Inflammatory macrophage (primary cell): Measurements from ENCODE around the gene CDKN1C.

Source experiments
- DNase-seq, 2 donors: peaks; one replicate each; pipeline ENCODE4 v3.0.0-alpha.2; 2020 to 2022

CDKN1C gene

GRCh38 chr11:2867722-2868505, 17.7 kb downstream of the CDKN1C start:
- peak in 1 of 2 donors; percentile 31 for DNase-seq

- no peak for DNase-seq
These were observed 18.4 kb downstream of the CDKN1C start for GRCh38 chr11:2867142-2867541.

- DNase-seq = no peak
These were observed 19.5 kb downstream of the CDKN1C start for GRCh38 chr11:2865922-2866577.

- DNase-seq = no peak
These were observed 20.7 kb downstream of the CDKN1C start for GRCh38 chr11:2864901-2865300.

GRCh38 chr11:2863276-2863618, 22.3 kb downstream of the CDKN1C start:
- DNase-seq = no peak

- DNase-seq = no peak
These were observed 22.9 kb downstream of the CDKN1C start for GRCh38 chr11:2862395-2863275.

- DNase-seq = peak; percentile 28 to 52
These were observed 24.9 kb downstream of the CDKN1C start for GRCh38 chr11:2860636-2861035.

GRCh38 chr11:2859699-2860037, 25.9 kb downstream of the CDKN1C start:
- no peak for DNase-seq

GRCh38 chr11:2858995-2859698, 26.4 kb downstream of the CDKN1C start:
- no peak for DNase-seq

- DNase-seq = no peak
These were observed 27.7 kb downstream of the CDKN1C start for GRCh38 chr11:2857918-2858317.

- no peak for DNase-seq
These were observed 28.3 kb downstream of the CDKN1C start for GRCh38 chr11:2857276-2857675.

- no peak for DNase-seq
These were observed 30.4 kb downstream of the CDKN1C start for GRCh38 chr11:2855162-2855561.

GRCh38 chr11:2853997-2854560, 31.5 kb downstream of the CDKN1C start:
- DNase-seq = no peak

GRCh38 chr11:2853401-2853800, 32.2 kb downstream of the CDKN1C start:
- no peak for DNase-seq

- no peak for DNase-seq
These were observed 35.4 kb downstream of the CDKN1C start for GRCh38 chr11:2849994-2850770.

GRCh38 chr11:2848497-2848896, 37.1 kb downstream of the CDKN1C start:
- no peak for DNase-seq

GRCh38 chr11:2847561-2847960, 38.0 kb downstream of the CDKN1C start:
- no peak for DNase-seq

- DNase-seq = no peak
These were observed 39.1 kb downstream of the CDKN1C start for GRCh38 chr11:2846470-2846869.

GRCh38 chr11:2846056-2846455, 39.5 kb downstream of the CDKN1C start:
- no peak for DNase-seq

- no peak for DNase-seq
These were observed 40.6 kb downstream of the CDKN1C start for GRCh38 chr11:2844996-2845395.

- DNase-seq = no peak
These were observed 41.3 kb downstream of the CDKN1C start for GRCh38 chr11:2844116-2844842.
